ENCODE results near the gene ZCCHC10.

- TF ChIP-seq CTCF (IDR thresholded peaks at IDR 0.05; ENCODE audit: low read length) (no peak), EZH2 (optimal IDR thresholded peaks at IDR 0.05; ENCODE audit: low read depth, low read length) (no peak)
These were observed 6.7 kb upstream of the ZCCHC10 start for GRCh38 chr5:133032852-133033742.

Measured in MM.1S (cell line).